Endometrium (tissue), 2 donors: ENCODE results near the gene SYNE2.

Experiments
- FAIRE-seq: peaks from 2 replicates; lab custom pipeline; 2012; peaks lifted over from hg19 to GRCh38; lab: Jason Lieb, UNC
- donor health status: control.
- donor health status: control.

SYNE2 gene

GRCh38 chr14:63952933-63953437 lies 100.2 kb downstream of the SYNE2 start:
- FAIRE-seq = no peak

GRCh38 chr14:63956326-63956725 lies 103.5 kb downstream of the SYNE2 start:
- no peak for FAIRE-seq

- no peak for FAIRE-seq
These were observed 108.2 kb downstream of the SYNE2 start for GRCh38 chr14:63960926-63961567.

- no peak for FAIRE-seq
These were observed 110.1 kb downstream of the SYNE2 start for GRCh38 chr14:63962906-63963305.

GRCh38 chr14:63963439-63963838 lies 110.6 kb downstream of the SYNE2 start:
- FAIRE-seq = no peak

- no peak for FAIRE-seq
These were observed 111.3 kb downstream of the SYNE2 start for GRCh38 chr14:63964113-63964512.

- no peak for FAIRE-seq
These were observed 113.6 kb downstream of the SYNE2 start for GRCh38 chr14:63966407-63966806.

GRCh38 chr14:63972323-63972932 lies 119.6 kb downstream of the SYNE2 start:
- no peak for FAIRE-seq

- FAIRE-seq = no peak
These were observed 121.4 kb downstream of the SYNE2 start for GRCh38 chr14:63974176-63974575.

GRCh38 chr14:63981569-63981968 lies 128.8 kb downstream of the SYNE2 start:
- FAIRE-seq = no peak

- FAIRE-seq = no peak
These were observed 129.4 kb downstream of the SYNE2 start for GRCh38 chr14:63982156-63982555.

- no peak for FAIRE-seq
These were observed 129.8 kb downstream of the SYNE2 start for GRCh38 chr14:63982629-63983028.

GRCh38 chr14:63986789-63987533 lies 134.2 kb downstream of the SYNE2 start:
- no peak for FAIRE-seq

- FAIRE-seq = no peak
These were observed 135.8 kb downstream of the SYNE2 start for GRCh38 chr14:63988579-63988978.

GRCh38 chr14:63991833-63992232 lies 139.0 kb downstream of the SYNE2 start:
- FAIRE-seq = no peak

- FAIRE-seq = no peak
These were observed 140.1 kb downstream of the SYNE2 start for GRCh38 chr14:63992858-63993257.

- FAIRE-seq = no peak
These were observed 141.2 kb downstream of the SYNE2 start for GRCh38 chr14:63993992-63994391.

- FAIRE-seq = no peak
These were observed 142.5 kb downstream of the SYNE2 start for GRCh38 chr14:63995285-63995684.

GRCh38 chr14:63996016-63996415 lies 143.2 kb downstream of the SYNE2 start:
- no peak for FAIRE-seq

GRCh38 chr14:63996625-63997220 lies 143.9 kb downstream of the SYNE2 start:
- no peak for FAIRE-seq

- FAIRE-seq = no peak
These were observed 147.9 kb downstream of the SYNE2 start for GRCh38 chr14:64000749-64001148.

- FAIRE-seq = no peak
These were observed 153.0 kb downstream of the SYNE2 start for GRCh38 chr14:64005822-64006221.

GRCh38 chr14:64008016-64008415 lies 155.2 kb downstream of the SYNE2 start:
- FAIRE-seq = no peak
